Measurements from ENCODE around the gene FBH1.
A peak's percentile ranks its signal among the peaks of the same experiment; 100 is the strongest.
"Not testable (repeated sequence)": the region's sequence is repeated elsewhere in the genome, so short reads cannot be mapped to it uniquely, and the experiment has no call there.

The FBH1 gene

GRCh38 chr10:5876181-5876768, 13.8 kb upstream of the FBH1 start:
- no peak for DNase-seq

GRCh38 chr10:5877041-5877440, 13.0 kb upstream of the FBH1 start:
- DNase-seq = not testable (repeated sequence)

- no peak for DNase-seq
Measured at GRCh38 chr10:5882961-5883360, 7.1 kb upstream of the FBH1 start.

- no peak for DNase-seq
Measured at GRCh38 chr10:5885619-5886018, 4.4 kb upstream of the FBH1 start.

- no peak for DNase-seq
Measured at GRCh38 chr10:5887029-5887428, 3.0 kb upstream of the FBH1 start.

GRCh38 chr10:5887641-5888040, 2.4 kb upstream of the FBH1 start:
- DNase-seq = no peak

- no peak for DNase-seq
Measured at GRCh38 chr10:5888351-5888750, 1.7 kb upstream of the FBH1 start.

- DNase-seq = peak; percentile 25
Measured at GRCh38 chr10:5888843-5889623, 1.0 kb upstream of the FBH1 start.

- DNase-seq = no peak
Measured at GRCh38 chr10:5890452-5890915, 441 bp downstream of the FBH1 start.

GRCh38 chr10:5891009-5891408, 966 bp downstream of the FBH1 start:
- no peak for DNase-seq

- no peak for DNase-seq
Measured at GRCh38 chr10:5892007-5892406, 2.0 kb downstream of the FBH1 start.

GRCh38 chr10:5893321-5893720, 3.3 kb downstream of the FBH1 start:
- DNase-seq = no peak

- no peak for DNase-seq
Measured at GRCh38 chr10:5894403-5894802, 4.4 kb downstream of the FBH1 start.

- DNase-seq = no peak
Measured at GRCh38 chr10:5894873-5895272, 4.8 kb downstream of the FBH1 start.

GRCh38 chr10:5895365-5895764, 5.3 kb downstream of the FBH1 start:
- no peak for DNase-seq

GRCh38 chr10:5895804-5896203, 5.8 kb downstream of the FBH1 start:
- DNase-seq = no peak

GRCh38 chr10:5896208-5897052, 6.4 kb downstream of the FBH1 start:
- DNase-seq = no peak

GRCh38 chr10:5897053-5897340, 7.0 kb downstream of the FBH1 start:
- no peak for DNase-seq

- DNase-seq = no peak
Measured at GRCh38 chr10:5897504-5897903, 7.5 kb downstream of the FBH1 start.

GRCh38 chr10:5898163-5898562, 8.1 kb downstream of the FBH1 start:
- DNase-seq = no peak

GRCh38 chr10:5900247-5900646, 10.2 kb downstream of the FBH1 start:
- no peak for DNase-seq

- no peak for DNase-seq
Measured at GRCh38 chr10:5902511-5903274, 12.7 kb downstream of the FBH1 start.

- no peak for DNase-seq
Measured at GRCh38 chr10:5903563-5903962, 13.5 kb downstream of the FBH1 start.
